Neutrophil (primary cell): ENCODE measurements around the gene FAM180B.

Source experiments
- H3K27ac ChIP-seq: fragments of 200-600 bp; sonication (generic); 2 replicates; pipeline ENCODE4 v1.5.1; 2016; ENCODE audit warnings: mild to moderate bottlenecking, moderate library complexity
- H3K27me3 ChIP-seq: fragments of 200-600 bp; sonication (generic); 2 replicates; pipeline ENCODE4 v1.6.0; 2016; ENCODE audit warnings: mild to moderate bottlenecking
- H3K36me3 ChIP-seq: fragments of 200-600 bp; sonication (generic); 2 replicates; pipeline ENCODE4 v1.5.1; 2017
- H3K4me1 ChIP-seq, 2 experiments: fragments of 200-600 bp in 1 of 2; sonication (generic) in 1 of 2; 1 replicate in 1 of 2; 2 replicates in 1 of 2; pipeline versions ENCODE4 v1.5.1 to v1.6.1; 2013 to 2016; ENCODE audit warnings: low read depth in 1 of 2, low read length in 1 of 2, mild to moderate bottlenecking in 1 of 2, moderate library complexity in 1 of 2; ENCODE audit not compliant: control insufficient read depth in 1 of 2, insufficient read depth in 1 of 2
- H3K4me3 ChIP-seq, 2 experiments: fragments of 200-600 bp in 1 of 2; sonication (generic) in 1 of 2; 1 replicate in 1 of 2; 2 replicates in 1 of 2; pipeline ENCODE4 v1.5.1; 2013 to 2016; ENCODE audit warnings: low read depth in 1 of 2, low read length in 1 of 2, mild to moderate bottlenecking in 1 of 2, moderate library complexity in 1 of 2
- H3K9me3 ChIP-seq: fragments of 200-600 bp; sonication (generic); 2 replicates; pipeline ENCODE4 v1.5.1; 2016
- TF ChIP-seq, protein P1 (sequence below): fragments of 200-600 bp; sonication (generic); IDR thresholded peaks from 2 replicates; pipeline ENCODE4 v1.5.1; 2016; ENCODE audit warnings: antibody characterized with exemption

The FAM180B gene, protein sequence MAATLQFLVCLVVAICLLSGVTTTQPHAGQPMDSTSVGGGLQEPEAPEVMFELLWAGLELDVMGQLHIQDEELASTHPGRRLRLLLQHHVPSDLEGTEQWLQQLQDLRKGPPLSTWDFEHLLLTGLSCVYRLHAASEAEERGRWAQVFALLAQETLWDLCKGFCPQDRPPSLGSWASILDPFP

DNA sequence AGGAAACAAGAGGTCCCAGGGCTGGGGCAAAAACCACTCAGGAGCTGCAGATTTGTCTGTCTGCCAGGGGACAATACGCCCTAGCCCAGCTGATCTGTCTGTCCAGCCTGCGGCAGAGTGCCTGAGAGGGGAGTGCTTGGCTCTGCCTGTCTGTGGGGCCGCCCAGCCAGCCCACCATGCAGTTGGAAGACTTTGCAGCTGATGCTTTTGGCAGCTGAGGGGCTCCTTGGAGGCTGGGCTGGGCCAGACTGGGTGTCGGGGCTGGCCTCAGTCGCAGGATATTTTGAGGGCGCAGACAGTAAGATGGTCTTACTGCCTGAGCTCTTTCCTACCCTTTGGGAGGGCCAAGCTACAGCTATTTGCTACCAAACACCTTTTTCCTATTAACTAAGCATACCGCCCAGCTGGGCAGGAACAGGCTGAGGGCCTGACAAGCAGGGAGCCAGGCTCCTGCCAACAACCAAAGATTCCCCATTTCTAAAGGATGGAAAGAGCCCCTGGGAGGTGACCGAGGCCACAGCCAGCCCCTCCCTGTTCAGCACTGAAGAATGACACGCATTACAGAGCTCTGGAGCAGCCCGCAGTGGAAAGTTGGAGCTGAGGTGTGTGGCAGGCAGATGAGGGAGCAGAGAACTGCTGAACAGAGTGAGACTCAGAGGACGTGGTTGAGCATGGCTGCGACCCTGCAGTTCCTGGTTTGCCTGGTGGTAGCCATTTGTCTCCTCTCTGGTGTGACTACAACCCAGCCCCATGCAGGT lies at the start of gene FAM180B:
Gene FAM180B, plus strand, starts transcription at position 581 of the 758 bp plus-strand sequence. Its CDS starts 91 bp downstream, at position 672.
- TF ChIP-seq, protein P1, sequence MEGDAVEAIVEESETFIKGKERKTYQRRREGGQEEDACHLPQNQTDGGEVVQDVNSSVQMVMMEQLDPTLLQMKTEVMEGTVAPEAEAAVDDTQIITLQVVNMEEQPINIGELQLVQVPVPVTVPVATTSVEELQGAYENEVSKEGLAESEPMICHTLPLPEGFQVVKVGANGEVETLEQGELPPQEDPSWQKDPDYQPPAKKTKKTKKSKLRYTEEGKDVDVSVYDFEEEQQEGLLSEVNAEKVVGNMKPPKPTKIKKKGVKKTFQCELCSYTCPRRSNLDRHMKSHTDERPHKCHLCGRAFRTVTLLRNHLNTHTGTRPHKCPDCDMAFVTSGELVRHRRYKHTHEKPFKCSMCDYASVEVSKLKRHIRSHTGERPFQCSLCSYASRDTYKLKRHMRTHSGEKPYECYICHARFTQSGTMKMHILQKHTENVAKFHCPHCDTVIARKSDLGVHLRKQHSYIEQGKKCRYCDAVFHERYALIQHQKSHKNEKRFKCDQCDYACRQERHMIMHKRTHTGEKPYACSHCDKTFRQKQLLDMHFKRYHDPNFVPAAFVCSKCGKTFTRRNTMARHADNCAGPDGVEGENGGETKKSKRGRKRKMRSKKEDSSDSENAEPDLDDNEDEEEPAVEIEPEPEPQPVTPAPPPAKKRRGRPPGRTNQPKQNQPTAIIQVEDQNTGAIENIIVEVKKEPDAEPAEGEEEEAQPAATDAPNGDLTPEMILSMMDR = no peak
- H3K36me3 ChIP-seq = peaks cover 40% of the 10 kb centered on the region
- H3K9me3 ChIP-seq = no peaks in the 10 kb centered on the region
- peaks cover 5 to 7% of the 10 kb centered on the region in 2 experiments for H3K4me1 ChIP-seq
- no peak within 1 kb of the TSS for H3K27ac ChIP-seq
- no peak within 1 kb of the TSS for H3K4me3 ChIP-seq
- no peaks in the 10 kb centered on the region for H3K27me3 ChIP-seq

DNA sequence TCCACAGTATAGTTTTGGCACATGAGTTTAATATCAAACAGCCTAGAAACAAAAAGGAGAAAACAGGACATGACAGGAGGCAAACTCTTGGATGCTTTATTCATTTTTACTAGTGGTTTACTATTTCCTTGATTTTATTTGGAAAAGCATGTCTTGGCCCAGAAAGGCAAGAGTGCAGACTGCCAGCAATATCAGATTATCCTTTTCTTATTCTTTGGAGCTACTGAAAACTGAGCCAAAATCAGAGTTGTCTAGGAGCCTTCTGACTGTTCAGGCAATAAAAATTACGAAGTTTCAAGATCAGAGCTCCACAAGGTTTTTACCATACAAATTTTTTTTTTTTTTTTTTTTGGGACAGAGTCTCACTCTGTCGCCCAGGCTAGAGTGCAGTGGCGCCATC lies 49.6 kb upstream of the FAM180B start:
- H3K4me1 ChIP-seq = peaks cover 3 to 6% of the 10 kb centered on the region in 2 experiments
- peaks cover 9% of the 10 kb centered on the region for H3K36me3 ChIP-seq
- H3K27me3 ChIP-seq = no peaks in the 10 kb centered on the region
- no peak overlapping the region for H3K4me3 ChIP-seq
- H3K9me3 ChIP-seq = no peaks in the 10 kb centered on the region
- H3K27ac ChIP-seq = no peak overlapping the region
- TF ChIP-seq, protein P1 = no peak

DNA sequence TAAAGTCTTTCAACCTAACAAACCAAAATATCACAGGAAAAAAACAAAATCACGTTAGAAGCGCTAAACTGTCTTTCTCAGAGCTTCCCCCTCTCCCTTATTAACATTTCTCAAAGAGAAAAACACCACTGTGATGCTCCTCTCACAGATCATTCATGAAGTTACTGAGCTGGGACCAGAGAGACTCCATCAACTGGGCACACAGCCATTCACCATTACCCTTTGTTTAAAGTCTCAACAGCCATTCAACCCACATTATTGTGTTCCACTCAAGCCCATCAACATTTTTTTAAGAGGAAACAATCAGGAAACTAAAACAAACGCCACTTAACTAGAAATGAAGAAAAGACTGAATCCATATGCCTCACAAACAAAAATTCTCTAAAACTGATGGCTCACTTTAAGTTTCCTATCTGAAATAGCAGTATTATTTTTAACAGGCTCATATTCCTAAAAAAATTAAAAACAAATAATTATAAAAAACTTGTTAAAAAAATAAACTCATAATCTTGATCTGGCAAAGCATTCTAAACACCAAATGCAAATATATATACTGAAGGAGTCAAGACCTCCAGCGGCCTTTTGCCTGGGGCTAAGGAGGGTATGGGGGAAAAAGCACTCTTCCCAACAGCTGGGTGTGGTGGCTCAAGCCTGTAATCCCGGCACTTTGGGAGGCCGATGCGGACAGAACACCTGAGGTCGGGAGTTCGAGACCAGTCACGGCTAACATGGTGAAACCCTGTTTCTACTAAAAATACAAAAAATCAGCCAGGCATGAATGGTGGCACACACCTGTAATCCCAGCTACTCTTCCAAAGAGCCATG lies 47.5 kb upstream of the FAM180B start:
- peaks cover 3 to 6% of the 10 kb centered on the region in 2 experiments for H3K4me1 ChIP-seq
- H3K27me3 ChIP-seq = no peaks in the 10 kb centered on the region
- H3K9me3 ChIP-seq = no peaks in the 10 kb centered on the region
- no peak overlapping the region for H3K4me3 ChIP-seq
- no peak overlapping the region for H3K27ac ChIP-seq
- TF ChIP-seq, protein P1 = no peak
- H3K36me3 ChIP-seq = peaks cover 9% of the 10 kb centered on the region

DNA sequence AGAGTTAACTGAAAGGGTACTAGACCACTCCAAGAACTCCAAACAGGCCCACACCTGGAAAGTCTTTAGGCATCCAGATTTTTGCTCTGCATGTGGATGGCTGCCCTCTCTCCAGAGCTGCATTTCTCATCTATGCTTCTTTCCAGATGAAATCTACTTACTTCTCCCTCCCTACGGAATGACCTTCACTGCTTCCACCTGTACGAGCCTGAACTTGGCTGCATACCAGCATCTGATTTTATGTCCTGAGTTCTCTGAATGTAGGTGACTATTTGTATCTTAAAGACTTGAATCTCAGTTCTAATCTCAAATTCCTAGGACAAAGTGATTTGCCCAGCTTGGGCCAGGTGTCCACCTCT lies 46.8 kb upstream of the FAM180B start:
- no peaks in the 10 kb centered on the region for H3K9me3 ChIP-seq
- H3K27me3 ChIP-seq = no peaks in the 10 kb centered on the region
- peaks cover 9% of the 10 kb centered on the region for H3K36me3 ChIP-seq
- peaks cover 3 to 12% of the 10 kb centered on the region in 2 experiments for H3K4me1 ChIP-seq
- no peak overlapping the region for H3K27ac ChIP-seq
- TF ChIP-seq, protein P1 = no peak
- H3K4me3 ChIP-seq = no peak overlapping the region

DNA sequence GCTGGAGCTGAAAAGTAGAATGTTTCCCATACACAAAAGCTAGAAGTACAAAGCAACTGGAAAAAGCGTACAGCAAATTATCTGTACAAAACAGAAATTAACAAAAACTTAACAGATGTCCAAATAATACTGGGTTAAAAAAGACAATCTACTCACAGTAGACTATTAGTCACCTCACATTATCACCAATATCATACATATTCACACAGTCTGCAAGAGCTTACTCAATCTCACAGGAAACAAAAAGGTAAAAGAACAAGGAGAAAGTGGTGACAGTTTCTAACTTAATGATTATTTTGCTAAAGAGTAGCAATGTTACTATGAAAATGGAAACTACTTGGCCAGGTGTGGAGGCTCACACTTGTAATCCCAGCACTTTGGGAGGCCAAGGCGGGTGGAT lies 45.4 kb upstream of the FAM180B start:
- Histone ChIP-seq H3K36me3 (peaks cover 3% of the 10 kb centered on the region), H3K27ac (no peak overlapping the region), H3K27me3 (no peaks in the 10 kb centered on the region), H3K4me1 (peaks cover 3 to 12% of the 10 kb centered on the region in 2 experiments), H3K9me3 (no peaks in the 10 kb centered on the region), H3K4me3 (no peak overlapping the region)
- TF ChIP-seq, protein P1 = no peak
